Panc1 (cell line): ENCODE measurements around the gene FAM131B. TPM values are rescaled to one million over a fixed set of nuclear protein-coding genes. Genes with fewer than 3 reads are reported as not detected.

ENCODE experiments used
- ATAC-seq: fragments of 200-7000 bp; cut with Tn5 transposase; 2 replicates; pipeline ENCODE4 v1.9.1; 2020; ENCODE audit warnings: mild to moderate bottlenecking, moderate library complexity
- BruUV-seq: library from RNA; stranded (reverse); fragments of 400-500 nt; replicated peaks from 2 replicates; lab custom pipeline; 2021; lab: Mats Ljungman, UMichigan
- CTCF ChIA-PET: fragments of 300-600 bp; sonication (Branson Sonifier 250); formaldehyde crosslinking; loops from one replicate; lab custom pipeline; 2022; ENCODE audit warnings: antibody characterized with exemption; lab: Charles Lee
- POLR2A ChIA-PET: fragments of 300-600 bp; sonication (Branson Sonifier 250); formaldehyde crosslinking; loops from one replicate; lab custom pipeline; 2022; ENCODE audit warnings: antibody characterized with exemption; lab: Charles Lee
- DNase-seq: peaks from one replicate; pipeline ENCODE4 v3.0.0-alpha.2; 2010; ENCODE audit warnings: low read depth, low spot score
- H3K27ac ChIP-seq: 2 replicates; pipeline ENCODE4 v1.5.1; 2011; ENCODE audit warnings: mild to moderate bottlenecking, low read length, inconsistent platforms
- H3K27me3 ChIP-seq: fragments of 200-500 bp; sonication (Bioruptor generic); 2 replicates; pipeline ENCODE4 v1.6.0; 2014; ENCODE audit warnings: low read length, inconsistent platforms; ENCODE audit not compliant: control insufficient read depth, insufficient read depth
- H3K36me3 ChIP-seq: fragments of 200-500 bp; sonication (Bioruptor generic); 2 replicates; pipeline ENCODE4 v1.5.1; 2014; ENCODE audit warnings: inconsistent platforms, mild to moderate bottlenecking, low read length, moderate library complexity; ENCODE audit not compliant: control insufficient read depth, insufficient read depth
- H3K4me1 ChIP-seq: 2 replicates; pipeline ENCODE4 v1.5.1; 2011; ENCODE audit warnings: inconsistent platforms, mild to moderate bottlenecking, low read length, moderate library complexity; ENCODE audit not compliant: control insufficient read depth, insufficient read depth
- H3K4me3 ChIP-seq, 2 experiments: 2 replicates each; pipeline ENCODE4 v1.5.1; 2011 to 2012; ENCODE audit warnings: low read depth in 2 of 2, low read length in 2 of 2, mild to moderate bottlenecking in 2 of 2, inconsistent platforms in 1 of 2, moderate library complexity in 1 of 2
- H3K9me3 ChIP-seq: fragments of 200-500 bp; sonication (Bioruptor generic); 2 replicates; pipeline ENCODE4 v1.5.1; 2014; ENCODE audit warnings: low read depth, mild to moderate bottlenecking, inconsistent platforms, low read length, moderate library complexity; ENCODE audit not compliant: control insufficient read depth, insufficient read depth
- CTCF ChIP-seq: fragments of 450-650 bp; IDR thresholded peaks from 2 replicates; pipeline ENCODE4 v1.5.1; 2017; ENCODE audit warnings: mild to moderate bottlenecking
- POLR2AphosphoS5 ChIP-seq: IDR thresholded peaks from 2 replicates; pipeline ENCODE4 v1.6.1; 2012; ENCODE audit warnings: mild to moderate bottlenecking, low read depth, low read length, moderate library complexity
- REST ChIP-seq, 2 experiments: IDR thresholded peaks; 2 replicates each; pipeline ENCODE4 v1.6.1; 2011 to 2012; ENCODE audit warnings: low read depth in 2 of 2, control low read depth in 1 of 2, low read length in 1 of 2, mild to moderate bottlenecking in 1 of 2, moderate library complexity in 1 of 2; ENCODE audit not compliant: insufficient read depth in 1 of 2
- SIN3A ChIP-seq: IDR thresholded peaks from 2 replicates; pipeline ENCODE4 v1.6.1; 2012; ENCODE audit warnings: low read depth, mild to moderate bottlenecking, low read length, moderate library complexity, borderline replicate concordance; ENCODE audit not compliant: insufficient read depth
- TCF7L2 ChIP-seq: IDR thresholded peaks from 2 replicates; pipeline ENCODE4 v1.6.1; 2011; ENCODE audit warnings: mild to moderate bottlenecking, low read depth, low read length, inconsistent platforms
- in situ Hi-C: cut with HindIII; loops from 2 replicates; pipeline ENCODE4 v1.10.0; 2016; ENCODE audit warnings: low sequenced_read_pairs, low pct_unique_long_range_greater_than_20kb
- intact Hi-C: fragments of 100-400 bp; cut with micrococcal nuclease; formaldehyde crosslinking; loops from one replicate; pipeline ENCODE4 v1.10.0; 2022; ENCODE audit not compliant: unreplicated experiment
- total RNA-seq: library from RNA; stranded (reverse); gene quantifications from one replicate; pipeline ENCODE4 v1.2.1, GENCODE V29; 2021; ENCODE audit not compliant: unreplicated experiment

The FAM131B gene
- total RNA-seq, 1 experiment from 2014 or later: 1.5 TPM

- Histone ChIP-seq H3K4me1 (peaks cover 3% of the 10 kb centered on the region; the same call in 1 of the 2 replicates), H3K36me3 (peaks cover 4% of the 10 kb centered on the region; the same call in 1 of the 2 replicates), H3K27me3 (peaks cover 15% of the 10 kb centered on the region; the same call in 1 of the 2 replicates), H3K4me3 (no peak overlapping the region), H3K27ac (no peak overlapping the region), H3K9me3 (no peaks in the 10 kb centered on the region)
- BruUV-seq: no TSS peak
- TF ChIP-seq TCF7L2: no peak
- POLR2A ChIA-PET: no interaction called here
- CTCF ChIA-PET: no interaction called here
- in situ Hi-C loops: no loop called here
- peak; percentile 5; the same call in 1 of the 2 replicates for ATAC-seq
- no peak for DNase-seq
- intact Hi-C loops: no loop called here
Measured at GRCh38 chr7:143408252-143408685, 45.8 kb upstream of the FAM131B start.

GRCh38 chr7:143407287-143408251 is 45.1 kb upstream of the FAM131B start:
- in situ Hi-C loops (no loop called here), intact Hi-C loops (no loop called here)
- peaks cover 15% of the 10 kb centered on the region for H3K27me3 ChIP-seq
- H3K4me1 ChIP-seq: peaks cover 3% of the 10 kb centered on the region; the same call in 1 of the 2 replicates
- TF ChIP-seq TCF7L2 (no peak), REST (IDR thresholded peaks at IDR 0.05; ENCODE audit: insufficient read depth in 1 of 2, low read depth in 2 of 2, low read length in 1 of 2) (no peak), POLR2AphosphoS5 (no peak), CTCF (no peak), SIN3A (no peak)
- no peaks in the 10 kb centered on the region for H3K9me3 ChIP-seq
- ATAC-seq (peak; percentile 39; the same call in 1 of the 2 replicates), DNase-seq (no peak)
- H3K27ac ChIP-seq: no peak overlapping the region
- peaks cover 4% of the 10 kb centered on the region; the same call in 1 of the 2 replicates for H3K36me3 ChIP-seq
- no peak overlapping the region for H3K4me3 ChIP-seq
- ChIA-PET POLR2A (no interaction called here), CTCF (interaction anchor here (0.8 kb wide), 1 partner anchor 27 kb away, joined by 3 read pairs; no protein-coding TSS in a partner anchor)
- no TSS peak for BruUV-seq
